OCI-LY7 (cell line): Measurements from ENCODE around the gene GFI1B. TPM values are rescaled to one million over a fixed set of nuclear protein-coding genes. Genes with fewer than 3 reads are reported as not detected.

ENCODE experiments used
- BruUV-seq: library from RNA; stranded (reverse); fragments of 400-500 nt; replicated peaks from 2 replicates; lab custom pipeline; 2021; lab: Mats Ljungman, UMichigan
- CTCF ChIA-PET: fragments of 300-600 bp; sonication (Branson Sonifier 250); formaldehyde crosslinking; loops from one replicate; lab custom pipeline; 2022; ENCODE audit warnings: antibody characterized with exemption; ENCODE audit not compliant: unreplicated experiment; lab: Charles Lee
- POLR2A ChIA-PET: fragments of 300-600 bp; sonication (Branson Sonifier 250); formaldehyde crosslinking; loops from one replicate; lab custom pipeline; 2022; ENCODE audit warnings: antibody characterized with exemption; lab: Charles Lee
- DNase-seq: peaks from one replicate; pipeline ENCODE4 v3.0.0-alpha.2; 2015; ENCODE audit warnings: low spot score
- H2AFZ ChIP-seq: fragments of 200-600 bp; sonication (generic), shearing (Covaris generic); 2 replicates; pipeline ENCODE4 v1.6.1; 2014; ENCODE audit warnings: mild to moderate bottlenecking, antibody characterized with exemption, low read length, moderate library complexity
- H3K27ac ChIP-seq: fragments of 200-600 bp; sonication (generic); 2 replicates; pipeline ENCODE4 v1.5.1; 2014; ENCODE audit warnings: mixed run types, low read depth, mild to moderate bottlenecking, moderate library complexity, low read length, inconsistent platforms; ENCODE audit not compliant: poor library complexity, severe bottlenecking
- H3K36me3 ChIP-seq: fragments of 200-600 bp; sonication (generic); 2 replicates; pipeline ENCODE4 v1.6.1; 2014; ENCODE audit warnings: mild to moderate bottlenecking, antibody characterized with exemption, low read length, moderate library complexity, mixed read lengths; ENCODE audit not compliant: insufficient read depth
- H3K4me1 ChIP-seq: fragments of 200-600 bp; sonication (generic); 2 replicates; pipeline ENCODE4 v1.5.1; 2014; ENCODE audit warnings: mild to moderate bottlenecking, low read length; ENCODE audit not compliant: insufficient read depth, poor library complexity, severe bottlenecking
- H3K4me2 ChIP-seq: fragments of 200-600 bp; sonication (generic); 2 replicates; pipeline ENCODE4 v1.6.1; 2014; ENCODE audit warnings: mild to moderate bottlenecking, low read length
- H3K4me3 ChIP-seq: fragments of 200-600 bp; sonication (generic); 2 replicates; pipeline ENCODE4 v1.5.1; 2014; ENCODE audit warnings: mild to moderate bottlenecking, low read depth, low read length; ENCODE audit not compliant: poor library complexity, severe bottlenecking
- H3K79me2 ChIP-seq: fragments of 200-600 bp; sonication (generic); 2 replicates; pipeline ENCODE4 v1.6.1; 2016; ENCODE audit warnings: low read depth, mild to moderate bottlenecking, low read length, moderate library complexity, mixed read lengths; ENCODE audit not compliant: insufficient read depth
- H3K9me2 ChIP-seq: fragments of 200-600 bp; sonication (generic); 2 replicates; pipeline ENCODE4 v1.6.1; 2016; ENCODE audit warnings: mild to moderate bottlenecking, low read length, mixed read lengths; ENCODE audit not compliant: insufficient read depth
- H3K9me3 ChIP-seq: fragments of 200-600 bp; sonication (generic); 2 replicates; pipeline ENCODE4 v1.6.1; 2014; ENCODE audit warnings: mild to moderate bottlenecking, mixed run types, low read length, mixed read lengths
- H4K20me1 ChIP-seq: fragments of 200-600 bp; sonication (generic); 2 replicates; pipeline ENCODE4 v1.6.1; 2014; ENCODE audit warnings: mild to moderate bottlenecking, antibody characterized with exemption, low read length, moderate library complexity, mixed read lengths; ENCODE audit not compliant: insufficient read depth
- EZH2phosphoT487 ChIP-seq: fragments of 200-600 bp; sonication (generic); IDR thresholded peaks from 2 replicates; pipeline ENCODE4 v1.6.1; 2018; ENCODE audit warnings: low read depth, borderline replicate concordance, mild to moderate bottlenecking, mixed run types, antibody characterized with exemption, low read length, moderate library complexity, mixed read lengths
- intact Hi-C: fragments of 100-400 bp; cut with micrococcal nuclease; formaldehyde crosslinking; loops from one replicate; pipeline ENCODE4 v1.10.0; 2022; ENCODE audit not compliant: unreplicated experiment
- total RNA-seq, 2 experiments: library from RNA; depleted of rRNA in 1 of 2; stranded (reverse); fragments of >200 nt in 1 of 2; shearing (Covaris generic) in 1 of 2; gene quantifications; 2 replicates each; pipeline ENCODE4 v1.2.3, GENCODE V29; 2014 to 2022
- TF ChIP-seq, protein P1 (sequence below): fragments of 200-600 bp; sonication (generic); conservative IDR thresholded peaks from 2 replicates; pipeline ENCODE4 v1.5.1; 2014; ENCODE audit warnings: mild to moderate bottlenecking, antibody characterized with exemption, low read length, moderate library complexity, mixed read lengths

GFI1B gene
- total RNA-seq, 2 experiments from 2014 or later = 0.50 to 4.9 TPM

DNA sequence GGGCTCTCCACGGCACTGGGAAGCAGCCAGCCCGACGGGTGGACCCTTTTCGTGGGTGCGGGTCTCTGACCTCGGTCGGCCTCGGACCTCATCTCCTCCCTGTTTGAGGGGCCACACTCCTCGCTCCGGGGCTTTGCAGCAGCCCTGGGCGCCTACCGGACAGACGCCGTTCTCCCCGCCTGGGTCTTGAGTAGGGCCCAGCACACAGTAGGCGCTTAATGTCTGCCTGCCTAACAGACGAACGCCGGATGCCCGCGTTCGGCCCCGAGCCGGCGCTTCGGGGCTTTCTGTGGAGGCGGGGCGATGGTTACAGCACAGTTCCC lies 51.5 kb downstream of the GFI1B start:
- DNase-seq = no peak
- ChIA-PET POLR2A (interaction anchor here (0.8 to 1.9 kb wide), 8 partner anchors 8 to 448 kb away, joined by 3 to 7 read pairs (median 4); partner anchors contain the start of genes DDX31 and GTF3C4), CTCF (no interaction called here)
- Histone ChIP-seq H3K9me3 (no peaks in the 10 kb centered on the region), H3K9me2 (no peaks in the 10 kb centered on the region), H2AFZ (peak overlapping the region; percentile 29; the same call in 1 of the 2 replicates), H3K79me2 (peaks cover 48% of the 10 kb centered on the region), H3K4me1 (peaks cover 33% of the 10 kb centered on the region), H3K4me2 (peak overlapping the region; percentile 86), H3K27ac (peak overlapping the region; percentile 50), H3K4me3 (peak overlapping the region; percentile 97), H3K36me3 (peaks cover 21% of the 10 kb centered on the region; the same call in 1 of the 2 replicates), H4K20me1 (peaks cover 5% of the 10 kb centered on the region; the same call in 1 of the 2 replicates)
- BruUV-seq = TSS peak; percentile 95
- intact Hi-C loops = no loop called here
- TF ChIP-seq, protein P1, sequence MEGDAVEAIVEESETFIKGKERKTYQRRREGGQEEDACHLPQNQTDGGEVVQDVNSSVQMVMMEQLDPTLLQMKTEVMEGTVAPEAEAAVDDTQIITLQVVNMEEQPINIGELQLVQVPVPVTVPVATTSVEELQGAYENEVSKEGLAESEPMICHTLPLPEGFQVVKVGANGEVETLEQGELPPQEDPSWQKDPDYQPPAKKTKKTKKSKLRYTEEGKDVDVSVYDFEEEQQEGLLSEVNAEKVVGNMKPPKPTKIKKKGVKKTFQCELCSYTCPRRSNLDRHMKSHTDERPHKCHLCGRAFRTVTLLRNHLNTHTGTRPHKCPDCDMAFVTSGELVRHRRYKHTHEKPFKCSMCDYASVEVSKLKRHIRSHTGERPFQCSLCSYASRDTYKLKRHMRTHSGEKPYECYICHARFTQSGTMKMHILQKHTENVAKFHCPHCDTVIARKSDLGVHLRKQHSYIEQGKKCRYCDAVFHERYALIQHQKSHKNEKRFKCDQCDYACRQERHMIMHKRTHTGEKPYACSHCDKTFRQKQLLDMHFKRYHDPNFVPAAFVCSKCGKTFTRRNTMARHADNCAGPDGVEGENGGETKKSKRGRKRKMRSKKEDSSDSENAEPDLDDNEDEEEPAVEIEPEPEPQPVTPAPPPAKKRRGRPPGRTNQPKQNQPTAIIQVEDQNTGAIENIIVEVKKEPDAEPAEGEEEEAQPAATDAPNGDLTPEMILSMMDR = no peak
- no peak for TF ChIP-seq EZH2phosphoT487

DNA sequence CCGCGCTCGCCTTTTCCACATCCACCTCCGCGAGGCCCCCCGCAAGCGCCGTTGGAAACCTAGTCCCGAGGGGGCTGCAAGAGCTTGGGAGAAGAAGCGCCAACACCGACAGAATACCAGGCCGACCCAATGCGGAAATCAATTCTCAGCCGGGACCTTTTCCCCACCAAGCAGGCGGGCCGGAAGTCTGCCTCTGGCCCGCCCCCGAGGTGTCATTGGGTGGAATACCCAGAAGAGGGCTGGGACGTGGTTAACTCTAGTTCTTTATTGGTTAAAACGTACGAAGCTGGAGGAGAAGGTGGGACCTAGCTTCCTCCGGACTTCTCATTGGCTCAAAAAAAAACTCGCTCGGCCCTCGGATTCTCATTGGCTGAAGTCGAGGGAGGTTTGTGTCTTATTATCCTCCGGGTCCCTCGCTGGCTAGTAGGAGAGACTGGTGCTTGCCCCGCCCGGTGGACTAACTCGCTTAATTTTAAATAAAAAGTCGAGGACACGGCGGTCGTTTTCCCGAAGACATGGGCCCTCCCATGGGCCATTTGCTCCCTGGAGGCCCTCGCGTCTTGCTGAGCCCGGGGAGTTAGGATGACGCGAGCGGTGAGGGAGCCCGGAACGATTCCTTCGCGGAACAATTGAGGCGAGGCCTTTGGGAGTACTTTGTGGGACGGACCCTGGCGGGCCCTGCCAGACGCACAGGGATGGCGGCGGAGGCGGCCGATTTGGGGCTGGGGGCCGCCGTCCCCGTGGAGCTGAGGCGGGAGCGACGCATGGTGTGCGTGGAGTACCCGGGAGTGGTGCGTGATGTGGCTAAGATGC lies 52.0 kb downstream of the GFI1B start, which contains the start of gene GTF3C5:
TSS of gene GTF3C5 (plus strand) at position 681 of the 813 bp plus-strand sequence. CDS start at position 696, 15 bp downstream.
- Histone ChIP-seq H3K79me2 (peaks cover 54% of the 10 kb centered on the region), H3K27ac (peak within 1 kb of the TSS; percentile 50), H3K4me3 (peak within 1 kb of the TSS; percentile 97), H3K9me2 (no peaks in the 10 kb centered on the region), H3K4me2 (peak within 1 kb of the TSS; percentile 86), H3K36me3 (peaks cover 21% of the 10 kb centered on the region; the same call in 1 of the 2 replicates), H3K4me1 (peaks cover 33% of the 10 kb centered on the region), H2AFZ (peak within 1 kb of the TSS; percentile 64), H3K9me3 (no peaks in the 10 kb centered on the region), H4K20me1 (peaks cover 9% of the 10 kb centered on the region; the same call in 1 of the 2 replicates)
- TF ChIP-seq EZH2phosphoT487 = no peak
- TF ChIP-seq, protein P1 = no peak
- ChIA-PET CTCF (no interaction called here), POLR2A (interaction anchor here (0.6 to 1.9 kb wide), 10 partner anchors 8 to 447 kb away, joined by 3 to 7 read pairs (median 4); partner anchors contain the start of genes DDX31 and GTF3C4)
- intact Hi-C loops = no loop called here
- DNase-seq = peak; percentile 99
- TSS peak; percentile 54 for BruUV-seq
